GM19023 (cell line): ENCODE measurements around the gene CHRNB2.

Source experiments
- ATAC-seq: cut with Tn5 transposase; IDR thresholded peaks from one replicate; pipeline ENCODE4 v1.9.1; 2021; ENCODE audit warnings: mild to moderate bottlenecking, moderate library complexity; ENCODE audit not compliant: unreplicated experiment

CHRNB2 gene

GRCh38 chr1:154609398-154610380 lies 42.1 kb downstream of the CHRNB2 start:
- no peak for ATAC-seq

GRCh38 chr1:154611150-154611862 lies 43.7 kb downstream of the CHRNB2 start:
- no peak for ATAC-seq

- no peak for ATAC-seq
Measured at GRCh38 chr1:154614247-154614646, 46.7 kb downstream of the CHRNB2 start.

GRCh38 chr1:154614901-154615300 lies 47.3 kb downstream of the CHRNB2 start:
- ATAC-seq: no peak

- ATAC-seq: no peak
Measured at GRCh38 chr1:154615411-154615810, 47.8 kb downstream of the CHRNB2 start.

GRCh38 chr1:154616659-154617345 lies 49.2 kb downstream of the CHRNB2 start:
- no peak for ATAC-seq

- no peak for ATAC-seq
Measured at GRCh38 chr1:154619181-154619948, 51.8 kb downstream of the CHRNB2 start.

GRCh38 chr1:154620751-154621150 lies 53.2 kb downstream of the CHRNB2 start:
- no peak for ATAC-seq

- no peak for ATAC-seq
Measured at GRCh38 chr1:154621875-154622274, 54.3 kb downstream of the CHRNB2 start.

GRCh38 chr1:154622503-154623039 lies 55.0 kb downstream of the CHRNB2 start:
- no peak for ATAC-seq

GRCh38 chr1:154623358-154623757 lies 55.8 kb downstream of the CHRNB2 start:
- ATAC-seq: no peak

GRCh38 chr1:154624746-154625643 lies 57.4 kb downstream of the CHRNB2 start:
- no peak for ATAC-seq

- ATAC-seq: peak; percentile 25
Measured at GRCh38 chr1:154626456-154627256, 59.1 kb downstream of the CHRNB2 start.

GRCh38 chr1:154627257-154628120 lies 59.9 kb downstream of the CHRNB2 start:
- ATAC-seq: peak; percentile 63

GRCh38 chr1:154628121-154628405 lies 60.5 kb downstream of the CHRNB2 start:
- no peak for ATAC-seq

- no peak for ATAC-seq
Measured at GRCh38 chr1:154629061-154629674, 61.6 kb downstream of the CHRNB2 start.
